Naive thymus-derived CD8-positive, alpha-beta T cell (primary cell): ENCODE results near the gene CLEC18B. TPM values are rescaled to one million over a fixed set of nuclear protein-coding genes. Genes with fewer than 3 reads are reported as not detected.
"Not testable (repeated sequence)": the region's sequence is repeated elsewhere in the genome, so short reads cannot be mapped to it uniquely, and the experiment has no call there.

Experiments used
- ATAC-seq, 2 donors: fragments of 150-1000 bp; cut with Tn5 transposase in 1 of 2; sonication (Bioruptor Pico), chemical (Tn5 transposase) in 1 of 2; 1 replicate in 1 of 2; 2 replicates in 1 of 2; pipeline ENCODE4 v1.10.0; 2021; ENCODE audit warnings: mild to moderate bottlenecking in 2 of 2, moderate library complexity in 2 of 2
- POLR2A ChIA-PET: fragments of 350-600 bp; sonication (Branson Sonifier 250); formaldehyde crosslinking; loops from one replicate; lab custom pipeline; 2021; ENCODE audit warnings: antibody characterized with exemption; lab: Charles Lee
- DNase-seq, 10 donors: peaks; one replicate each; pipeline versions ENCODE4 v3.0.0 to v3.0.0-alpha.2; 2020 to 2022
- H3K27ac Mint-ChIP-seq, 10 donors: one replicate each; pipeline ENCODE4 v1.8.0; 2020 to 2022; ENCODE audit warnings: mild to moderate bottlenecking in 10 of 10, mixed read lengths in 10 of 10, moderate library complexity in 4 of 10, inconsistent platforms in 1 of 10
- H3K27me3 Mint-ChIP-seq, 5 donors: one replicate each; pipeline ENCODE4 v1.8.0; 2021 to 2022; ENCODE audit warnings: mixed read lengths in 5 of 5
- H3K36me3 Mint-ChIP-seq, 3 donors: one replicate each; pipeline ENCODE4 v1.8.0; 2020 to 2022; ENCODE audit warnings: mixed read lengths in 3 of 3, mild to moderate bottlenecking in 2 of 3, inconsistent platforms in 1 of 3
- H3K4me1 Mint-ChIP-seq, 4 donors: one replicate each; pipeline ENCODE4 v1.8.0; 2021 to 2022; ENCODE audit warnings: mixed read lengths in 4 of 4
- H3K4me3 Mint-ChIP-seq, 10 donors: one replicate each; pipeline ENCODE4 v1.8.0; 2020 to 2022; ENCODE audit warnings: mild to moderate bottlenecking in 10 of 10, mixed read lengths in 10 of 10, moderate library complexity in 6 of 10, inconsistent platforms in 1 of 10
- H3K9me3 Mint-ChIP-seq, 9 donors: one replicate each; pipeline ENCODE4 v1.8.0; 2020 to 2022; ENCODE audit warnings: mixed read lengths in 9 of 9, mild to moderate bottlenecking in 3 of 9, inconsistent platforms in 1 of 9, moderate library complexity in 1 of 9
- polyA plus RNA-seq, 3 donors: library from polyadenylated mRNA; unstranded; fragments of 300-500 nt; fragmentation: Illumina TruSeq; gene quantifications; one replicate each; pipeline ENCODE4 v1.2.3, GENCODE V29; 2021
- total RNA-seq, 8 experiments: library from RNA in 2 of 8; stranded (reverse) in 2 of 8; gene quantifications; one replicate each; pipeline ENCODE4 v1.2.3 and lab custom pipeline; 2021 to 2026

CLEC18B gene
- total RNA-seq (1 to 10 TPM; 4.2 TPM), polyA plus RNA-seq (not detected), total RNA-seq (lab: John Stamatoyannopoulos, UW) (0 to 1.6 (median 0.98) reads per million in 6 experiments)

DNA sequence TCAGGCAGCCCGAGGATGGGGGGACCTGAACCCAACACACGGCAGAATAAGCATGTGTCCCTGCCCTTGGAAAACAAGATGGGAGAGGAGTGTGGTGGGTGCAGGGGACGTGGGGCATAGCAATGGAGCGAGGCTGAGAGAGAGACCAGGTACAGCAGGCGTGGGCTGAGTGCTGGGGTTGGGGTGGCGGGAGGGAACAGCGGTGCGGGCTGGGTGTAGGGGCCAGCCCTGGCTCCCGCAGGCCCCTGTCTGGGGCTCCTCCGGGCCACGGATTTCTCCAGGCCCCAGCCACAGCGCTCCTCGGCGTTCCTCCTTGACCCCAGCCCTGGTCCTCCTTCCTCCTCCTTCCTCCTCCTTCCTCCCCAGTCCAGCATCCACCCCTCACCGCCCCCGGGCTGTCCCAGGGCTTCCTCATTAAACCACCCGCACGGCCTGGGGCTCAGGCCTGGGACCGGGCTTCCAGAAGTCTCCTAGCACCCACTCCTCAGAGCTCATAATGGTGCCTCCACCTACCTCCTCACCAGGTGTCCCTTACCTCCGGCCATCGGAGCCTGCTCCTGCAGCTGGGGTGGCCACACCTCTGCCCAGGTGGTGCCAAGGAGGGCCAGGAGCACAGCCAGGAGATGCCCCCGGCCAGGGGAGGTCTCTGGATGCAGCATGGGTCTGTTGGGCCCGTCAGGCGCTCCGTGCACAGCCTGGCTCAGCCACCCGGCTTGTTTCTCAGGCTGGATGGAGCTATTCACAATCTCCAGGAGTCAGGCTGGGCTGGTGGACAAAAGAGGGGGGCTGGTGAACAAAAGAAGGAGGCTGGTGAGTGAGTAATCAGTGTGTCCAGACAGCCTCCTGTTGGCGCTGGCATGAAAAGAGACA is at the start of gene CLEC18B:
TSS of gene CLEC18B (minus strand) at position 867 of the 870 bp plus-strand sequence. CDS start at position 659, 208 bp downstream.
- not testable (repeated sequence) for H3K27me3 Mint-ChIP-seq

DNA sequence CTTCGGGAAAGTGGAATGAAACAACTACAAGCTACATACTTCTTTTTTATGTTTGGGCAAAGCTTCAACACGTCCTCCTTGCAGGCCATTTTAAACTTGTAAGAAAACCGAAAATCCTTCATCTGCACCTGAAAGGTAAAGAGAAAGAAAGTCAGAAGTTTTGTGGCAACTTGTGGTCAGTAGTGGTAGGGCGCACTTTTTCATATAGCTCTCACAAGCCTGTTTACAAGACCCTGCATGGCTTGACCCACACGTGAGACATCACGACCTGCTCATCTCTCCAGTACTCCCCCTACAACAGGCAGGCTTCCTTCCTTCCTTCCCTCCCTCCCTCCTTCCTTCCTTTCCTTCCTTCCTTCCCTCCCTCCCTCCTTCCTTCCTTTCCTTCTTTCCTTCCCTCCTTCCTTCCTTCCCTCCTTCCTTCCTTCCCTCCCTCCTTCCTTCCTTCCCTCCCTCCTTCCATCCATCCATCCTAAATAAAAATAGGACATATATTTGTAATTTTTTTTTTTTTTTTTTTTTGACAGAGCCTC is 48.7 kb upstream of the CLEC18B start:
- H3K27me3 Mint-ChIP-seq, result no peaks in the 10 kb centered on the region
- no peaks in the 10 kb centered on the region for H3K9me3 Mint-ChIP-seq
- peak overlapping the region in 2 of 10 donors; percentile 35 to 48 for H3K27ac Mint-ChIP-seq
- peaks cover 6 to 14% (median 11%) of the 10 kb centered on the region in 4 donors for H3K4me1 Mint-ChIP-seq
- ATAC-seq (no peak), DNase-seq (no peak)
- H3K36me3 Mint-ChIP-seq, result peaks cover 0 to 98% (median 26%) of the 10 kb centered on the region in 3 donors
- POLR2A ChIA-PET, result no interaction called here
- no peak overlapping the region for H3K4me3 Mint-ChIP-seq

More for the DNA sequence above, at the start of gene CLEC18B:
- H3K4me3 Mint-ChIP-seq, ATAC-seq, H3K9me3 Mint-ChIP-seq, H3K36me3 Mint-ChIP-seq, H3K4me1 Mint-ChIP-seq, DNase-seq, H3K27ac Mint-ChIP-seq, POLR2A ChIA-PET: not testable (repeated sequence)

GRCh38 chr16:74468807-74469525 is 47.7 kb upstream of the CLEC18B start:
- Mint-ChIP-seq H3K4me3 (no peak overlapping the region), H3K4me1 (peaks cover 6 to 18% (median 12%) of the 10 kb centered on the region in 4 donors), H3K9me3 (no peaks in the 10 kb centered on the region), H3K27ac (peak overlapping the region in 2 of 10 donors; percentile 3 to 14), H3K36me3 (peaks cover 0 to 98% (median 30%) of the 10 kb centered on the region in 3 donors), H3K27me3 (no peaks in the 10 kb centered on the region)
- DNase-seq, result no peak
- POLR2A ChIA-PET, result no interaction called here
- no peak for ATAC-seq

DNA sequence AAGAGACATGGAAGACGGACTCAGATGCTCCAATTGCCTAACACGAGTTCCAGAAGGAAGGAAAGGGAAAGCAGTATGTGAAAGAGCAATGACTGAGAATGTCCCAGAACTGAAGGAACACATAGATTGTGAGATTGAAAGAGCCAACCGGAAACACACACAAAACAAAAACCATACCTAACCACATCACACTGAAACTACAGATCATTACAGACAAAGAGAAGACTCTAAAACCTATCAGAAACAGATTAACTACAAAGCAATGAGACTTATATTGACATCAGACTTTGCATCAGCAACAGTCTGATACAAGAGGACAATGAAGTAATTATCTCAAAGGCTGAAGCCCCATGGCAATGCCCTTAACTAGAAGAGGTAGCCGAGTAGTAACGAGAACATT is 45.6 kb upstream of the CLEC18B start:
- DNase-seq (no peak), ATAC-seq (peak in 1 of 2 donors; percentile 49)
- POLR2A ChIA-PET, result no interaction called here
- Mint-ChIP-seq H3K27me3 (no peaks in the 10 kb centered on the region), H3K27ac (peak overlapping the region; percentile 20 to 77 (median 59)), H3K36me3 (peaks cover 0 to 99% (median 43%) of the 10 kb centered on the region in 3 donors), H3K4me1 (peaks cover 6 to 19% (median 12%) of the 10 kb centered on the region in 4 donors), H3K9me3 (no peaks in the 10 kb centered on the region), H3K4me3 (no peak overlapping the region)

DNA sequence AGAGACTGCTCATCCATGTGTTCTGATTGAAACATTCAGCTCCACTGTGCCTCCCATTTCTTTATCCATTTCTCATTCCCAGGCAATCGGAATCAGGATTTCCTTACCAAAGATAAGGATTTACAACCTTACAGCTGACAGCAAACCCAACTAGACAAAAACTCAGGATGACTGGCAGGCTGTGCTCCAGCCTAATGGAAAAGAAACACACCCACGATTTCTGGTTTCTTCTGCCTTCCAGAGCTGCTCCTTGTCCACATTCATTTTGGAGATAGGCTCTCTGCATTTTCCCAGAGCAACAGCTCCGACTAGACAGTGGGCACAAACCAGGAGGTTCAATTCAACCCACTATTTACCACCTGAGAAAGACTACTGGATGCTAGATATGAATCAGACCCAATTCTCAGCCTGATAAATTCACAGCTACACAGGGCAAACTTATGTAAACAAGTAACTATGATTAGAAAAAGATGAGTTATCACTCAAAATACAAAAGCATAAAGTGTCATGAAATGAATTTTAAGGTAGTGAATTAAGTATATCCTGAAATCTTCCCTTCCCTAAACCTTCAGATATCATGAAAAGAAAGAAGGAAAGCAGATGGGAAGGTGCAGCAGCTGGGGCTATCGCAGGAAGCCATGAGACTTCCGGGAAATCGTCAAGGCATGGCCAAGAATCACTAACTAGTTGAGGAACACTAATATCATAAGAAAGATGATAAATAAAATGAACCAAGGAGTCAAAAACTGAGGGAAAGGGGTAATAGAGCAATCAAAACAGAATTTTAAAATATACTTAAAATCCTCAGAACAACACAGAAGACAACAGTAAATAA is 44.8 kb upstream of the CLEC18B start:
- H3K9me3 Mint-ChIP-seq, result no peaks in the 10 kb centered on the region
- peak overlapping the region; percentile 25 to 80 (median 68) for H3K27ac Mint-ChIP-seq
- H3K4me1 Mint-ChIP-seq, result peaks cover 6 to 19% (median 12%) of the 10 kb centered on the region in 4 donors
- peaks cover 0 to 99% (median 45%) of the 10 kb centered on the region in 3 donors for H3K36me3 Mint-ChIP-seq
- H3K27me3 Mint-ChIP-seq, result no peaks in the 10 kb centered on the region
- DNase-seq (no peak), ATAC-seq (no peak)
- H3K4me3 Mint-ChIP-seq, result no peak overlapping the region
- POLR2A ChIA-PET, result no interaction called here

GRCh38 chr16:74465281-74465680 is 44.0 kb upstream of the CLEC18B start:
- peaks cover 6 to 19% (median 12%) of the 10 kb centered on the region in 4 donors for H3K4me1 Mint-ChIP-seq
- no peak overlapping the region for H3K4me3 Mint-ChIP-seq
- DNase-seq (no peak), ATAC-seq (no peak)
- POLR2A ChIA-PET, result no interaction called here
- H3K36me3 Mint-ChIP-seq, result peaks cover 0 to 99% (median 45%) of the 10 kb centered on the region in 3 donors
- no peaks in the 10 kb centered on the region for H3K9me3 Mint-ChIP-seq
- H3K27me3 Mint-ChIP-seq, result no peaks in the 10 kb centered on the region
- peak overlapping the region in 4 of 10 donors; percentile 25 to 80 (median 56) for H3K27ac Mint-ChIP-seq

DNA sequence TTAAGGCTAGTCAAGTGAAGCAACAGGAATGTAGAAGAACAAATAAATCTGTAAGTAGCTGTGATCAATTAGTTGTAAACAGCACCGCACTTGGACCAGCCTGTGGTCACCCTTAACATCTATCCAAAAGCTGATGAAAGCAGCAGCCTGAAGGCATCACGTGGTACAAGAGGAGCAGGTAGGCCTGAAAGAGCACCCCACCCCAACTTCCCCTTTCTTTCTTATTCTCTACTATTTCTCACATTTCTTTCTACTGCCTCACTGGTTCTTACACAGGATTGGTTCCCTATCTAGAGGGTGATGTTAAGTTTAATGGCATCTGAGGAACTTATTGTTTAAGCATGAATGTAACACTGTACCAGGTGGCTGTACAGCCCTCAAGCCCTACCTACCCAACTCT is 42.6 kb upstream of the CLEC18B start:
- no peak for DNase-seq
- H3K27me3 Mint-ChIP-seq, result no peaks in the 10 kb centered on the region
- peaks cover 0 to 99% (median 40%) of the 10 kb centered on the region in 3 donors for H3K36me3 Mint-ChIP-seq
- H3K4me1 Mint-ChIP-seq, result peaks cover 6 to 19% (median 12%) of the 10 kb centered on the region in 4 donors
- POLR2A ChIA-PET, result no interaction called here
- H3K4me3 Mint-ChIP-seq, result no peak overlapping the region
- ATAC-seq, result no peak
- peak overlapping the region in 4 of 10 donors; percentile 21 to 83 (median 60) for H3K27ac Mint-ChIP-seq
- H3K9me3 Mint-ChIP-seq, result no peaks in the 10 kb centered on the region

DNA sequence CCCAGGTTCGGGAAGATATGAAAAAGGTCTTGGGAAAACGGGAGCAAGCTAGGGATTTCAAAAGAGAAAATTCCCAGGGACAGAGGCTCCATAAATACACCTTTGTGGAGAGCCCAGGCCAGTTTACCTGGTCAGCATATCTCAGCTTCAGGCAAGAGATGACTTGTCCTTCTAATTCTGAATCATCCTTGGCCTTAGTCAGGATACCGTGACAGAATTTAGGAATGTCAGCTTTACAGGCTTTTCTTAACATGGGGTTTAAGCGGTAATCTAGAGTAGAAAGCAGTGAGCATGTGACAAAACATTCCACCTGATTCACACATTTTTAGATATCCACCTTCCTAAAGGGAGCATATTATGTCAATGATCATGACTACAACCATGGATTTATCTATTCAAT is 41.1 kb upstream of the CLEC18B start:
- Mint-ChIP-seq H3K4me3 (no peak overlapping the region), H3K27ac (peak overlapping the region in 1 of 10 donors; percentile 80), H3K36me3 (peaks cover 0 to 97% (median 32%) of the 10 kb centered on the region in 3 donors), H3K27me3 (no peaks in the 10 kb centered on the region), H3K4me1 (peaks cover 6 to 16% (median 10%) of the 10 kb centered on the region in 4 donors), H3K9me3 (no peaks in the 10 kb centered on the region)
- no peak for ATAC-seq
- POLR2A ChIA-PET, result no interaction called here
- no peak for DNase-seq

GRCh38 chr16:74461826-74462225 is 40.5 kb upstream of the CLEC18B start:
- DNase-seq (no peak), ATAC-seq (no peak)
- peaks cover 3 to 10% (median 5%) of the 10 kb centered on the region in 4 donors for H3K4me1 Mint-ChIP-seq
- peak overlapping the region in 3 of 10 donors; percentile 57 to 66 (median 59) for H3K27ac Mint-ChIP-seq
- H3K9me3 Mint-ChIP-seq, result no peaks in the 10 kb centered on the region
- no peak overlapping the region for H3K4me3 Mint-ChIP-seq
- POLR2A ChIA-PET, result no interaction called here
- H3K27me3 Mint-ChIP-seq, result no peaks in the 10 kb centered on the region
- peaks cover 0 to 96% (median 28%) of the 10 kb centered on the region in 3 donors for H3K36me3 Mint-ChIP-seq

DNA sequence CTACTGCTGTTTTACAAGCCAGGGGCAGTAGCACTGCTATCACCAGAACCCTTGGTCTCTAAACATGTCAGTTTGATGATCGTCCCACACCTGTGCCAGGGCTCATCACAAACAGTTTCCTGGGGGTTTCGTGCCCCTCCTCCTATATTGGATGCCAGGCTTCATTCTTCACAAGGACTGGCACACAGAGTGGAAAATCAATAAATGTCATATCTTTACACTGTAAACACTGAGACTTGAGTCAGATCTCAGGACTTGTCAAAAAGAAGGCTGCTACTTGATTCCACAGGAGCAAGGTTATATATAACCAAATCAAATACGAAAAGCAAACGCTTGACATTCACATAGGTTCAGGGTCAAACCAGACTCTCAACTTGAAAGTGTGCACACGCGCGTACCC is 39.3 kb upstream of the CLEC18B start:
- DNase-seq (no peak), ATAC-seq (no peak)
- H3K9me3 Mint-ChIP-seq, result no peaks in the 10 kb centered on the region
- POLR2A ChIA-PET, result no interaction called here
- peak overlapping the region in 2 of 10 donors; percentile 36 to 69 for H3K27ac Mint-ChIP-seq
- H3K27me3 Mint-ChIP-seq, result no peaks in the 10 kb centered on the region
- no peak overlapping the region for H3K4me3 Mint-ChIP-seq
- peaks cover 0 to 7% (median 1%) of the 10 kb centered on the region in 4 donors for H3K4me1 Mint-ChIP-seq
- peaks cover 4 to 96% (median 35%) of the 10 kb centered on the region in 3 donors for H3K36me3 Mint-ChIP-seq

- Mint-ChIP-seq H3K4me3 (no peak overlapping the region), H3K27ac (peak overlapping the region in 1 of 10 donors; percentile 3), H3K27me3 (no peaks in the 10 kb centered on the region), H3K9me3 (no peaks in the 10 kb centered on the region), H3K36me3 (peaks cover 12 to 89% (median 26%) of the 10 kb centered on the region in 3 donors), H3K4me1 (peaks cover 0 to 2% (median 0%) of the 10 kb centered on the region in 4 donors)
- ATAC-seq (no peak), DNase-seq (no peak)
- POLR2A ChIA-PET, result no interaction called here
Observed at GRCh38 chr16:74456290-74456625, 35.0 kb upstream of the CLEC18B start.
